ENCODE data around the gene CBX6. TPM values are rescaled to one million over a fixed set of nuclear protein-coding genes. Genes with fewer than 3 reads are reported as not detected.

CBX6 gene
- total RNA-seq, 1 donor from 2014 or later, result 11.0 TPM

DNA sequence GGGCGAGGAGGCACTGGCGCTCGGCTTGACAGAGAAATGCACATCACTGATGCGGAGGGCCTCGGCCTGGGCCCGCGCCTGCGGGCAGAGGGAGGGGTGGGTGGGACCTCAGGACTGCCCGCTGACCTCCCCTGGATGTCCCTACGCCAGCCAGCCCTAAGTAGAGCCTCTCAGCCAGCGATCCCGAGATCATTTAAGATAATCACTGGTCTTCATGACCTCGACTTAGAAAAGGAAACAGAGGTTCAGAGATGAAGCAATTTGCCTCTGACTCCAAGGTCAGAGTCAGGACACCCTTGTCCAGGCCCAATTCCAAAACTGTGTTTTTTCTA, 4.9 kb downstream of the CBX6 start:
- Mint-ChIP-seq H3K4me3 (ENCODE audit: unreplicated experiment) (no peak overlapping the region), H3K27ac (ENCODE audit: unreplicated experiment) (no peak overlapping the region)
- no peak for DNase-seq (ENCODE audit: low spot score)

GRCh38 chr22:38866399-38867123, 5.5 kb downstream of the CBX6 start:
- Mint-ChIP-seq H3K27me3 (ENCODE audit: unreplicated experiment) (peaks cover 10% of the 10 kb centered on the region), H3K4me3 (ENCODE audit: unreplicated experiment) (no peak overlapping the region), H3K4me1 (ENCODE audit: unreplicated experiment) (no peaks in the 10 kb centered on the region), H3K36me3 (ENCODE audit: low read depth, unreplicated experiment) (no peaks in the 10 kb centered on the region), H3K27ac (ENCODE audit: unreplicated experiment) (no peak overlapping the region), H3K9me3 (ENCODE audit: unreplicated experiment) (no peaks in the 10 kb centered on the region)
- TF ChIP-seq, protein P1, sequence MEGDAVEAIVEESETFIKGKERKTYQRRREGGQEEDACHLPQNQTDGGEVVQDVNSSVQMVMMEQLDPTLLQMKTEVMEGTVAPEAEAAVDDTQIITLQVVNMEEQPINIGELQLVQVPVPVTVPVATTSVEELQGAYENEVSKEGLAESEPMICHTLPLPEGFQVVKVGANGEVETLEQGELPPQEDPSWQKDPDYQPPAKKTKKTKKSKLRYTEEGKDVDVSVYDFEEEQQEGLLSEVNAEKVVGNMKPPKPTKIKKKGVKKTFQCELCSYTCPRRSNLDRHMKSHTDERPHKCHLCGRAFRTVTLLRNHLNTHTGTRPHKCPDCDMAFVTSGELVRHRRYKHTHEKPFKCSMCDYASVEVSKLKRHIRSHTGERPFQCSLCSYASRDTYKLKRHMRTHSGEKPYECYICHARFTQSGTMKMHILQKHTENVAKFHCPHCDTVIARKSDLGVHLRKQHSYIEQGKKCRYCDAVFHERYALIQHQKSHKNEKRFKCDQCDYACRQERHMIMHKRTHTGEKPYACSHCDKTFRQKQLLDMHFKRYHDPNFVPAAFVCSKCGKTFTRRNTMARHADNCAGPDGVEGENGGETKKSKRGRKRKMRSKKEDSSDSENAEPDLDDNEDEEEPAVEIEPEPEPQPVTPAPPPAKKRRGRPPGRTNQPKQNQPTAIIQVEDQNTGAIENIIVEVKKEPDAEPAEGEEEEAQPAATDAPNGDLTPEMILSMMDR (IDR thresholded peaks at IDR 0.05; ENCODE audit: unreplicated experiment), result no peak
- peak; percentile 52 for DNase-seq (ENCODE audit: low spot score)

More for the DNA sequence above, 4.9 kb downstream of the CBX6 start:
- Mint-ChIP-seq H3K36me3 (ENCODE audit: low read depth, unreplicated experiment) (no peaks in the 10 kb centered on the region), H3K4me1 (ENCODE audit: unreplicated experiment) (no peaks in the 10 kb centered on the region), H3K9me3 (ENCODE audit: unreplicated experiment) (no peaks in the 10 kb centered on the region), H3K27me3 (ENCODE audit: unreplicated experiment) (peaks cover 10% of the 10 kb centered on the region)
- TF ChIP-seq, protein P1 (IDR thresholded peaks at IDR 0.05; ENCODE audit: unreplicated experiment), result no peak

DNA sequence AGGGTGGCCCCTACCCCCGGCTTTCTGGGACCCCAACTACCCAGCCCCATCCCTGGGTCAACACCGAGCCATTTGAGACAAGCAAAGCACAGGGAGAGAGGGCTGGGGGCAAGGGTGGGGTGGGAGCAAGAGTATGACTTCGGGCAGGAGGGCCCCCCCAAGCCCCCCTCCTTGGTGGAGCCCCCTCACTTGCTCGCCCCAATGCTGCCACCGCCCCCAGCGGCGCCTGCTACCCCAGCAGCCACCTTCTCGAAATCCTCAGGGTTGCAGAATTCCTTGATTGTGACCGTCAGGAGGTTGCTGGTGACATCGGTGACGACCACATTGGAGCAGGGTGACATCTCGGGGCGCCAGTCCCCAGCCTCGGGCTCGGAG, 6.0 kb downstream of the CBX6 start:
- H3K9me3 Mint-ChIP-seq (ENCODE audit: unreplicated experiment), result no peaks in the 10 kb centered on the region
- H3K27ac Mint-ChIP-seq (ENCODE audit: unreplicated experiment), result no peak overlapping the region
- no peaks in the 10 kb centered on the region for H3K36me3 Mint-ChIP-seq (ENCODE audit: low read depth, unreplicated experiment)
- H3K27me3 Mint-ChIP-seq (ENCODE audit: unreplicated experiment), result peaks cover 10% of the 10 kb centered on the region
- no peak overlapping the region for H3K4me3 Mint-ChIP-seq (ENCODE audit: unreplicated experiment)
- DNase-seq (ENCODE audit: low spot score), result no peak
- no peaks in the 10 kb centered on the region for H3K4me1 Mint-ChIP-seq (ENCODE audit: unreplicated experiment)
- TF ChIP-seq, protein P1 (IDR thresholded peaks at IDR 0.05; ENCODE audit: unreplicated experiment), result no peak

- no peaks in the 10 kb centered on the region for H3K4me1 Mint-ChIP-seq (ENCODE audit: unreplicated experiment)
- H3K9me3 Mint-ChIP-seq (ENCODE audit: unreplicated experiment), result no peaks in the 10 kb centered on the region
- DNase-seq (ENCODE audit: low spot score), result no peak
- TF ChIP-seq, protein P1 (IDR thresholded peaks at IDR 0.05; ENCODE audit: unreplicated experiment), result no peak
- H3K27ac Mint-ChIP-seq (ENCODE audit: unreplicated experiment), result no peak overlapping the region
- H3K36me3 Mint-ChIP-seq (ENCODE audit: low read depth, unreplicated experiment), result no peaks in the 10 kb centered on the region
- H3K4me3 Mint-ChIP-seq (ENCODE audit: unreplicated experiment), result no peak overlapping the region
- H3K27me3 Mint-ChIP-seq (ENCODE audit: unreplicated experiment), result peaks cover 10% of the 10 kb centered on the region
Observed at GRCh38 chr22:38865201-38866023, 6.6 kb downstream of the CBX6 start.

All from endothelial cell (in vitro differentiated cells).